Fibroblast of skin of abdomen (primary cell): ENCODE data around the gene FAM209B. TPM values are rescaled to one million over a fixed set of nuclear protein-coding genes. Genes with fewer than 3 reads are reported as not detected.
"Not testable (repeated sequence)": the region's sequence is repeated elsewhere in the genome, so short reads cannot be mapped to it uniquely, and the experiment has no call there.

ENCODE experiments used
- DNase-seq: peaks from one replicate; pipeline ENCODE4 v3.0.0-alpha.2; 2013
- polyA plus RNA-seq, 2 experiments: library from polyadenylated mRNA; unstranded; fragments of 120-200 nt; gene quantifications; one replicate each; pipeline ENCODE4 v1.2.1, GENCODE V29; 2013; ENCODE audit not compliant: insufficient read length in 2 of 2

FAM209B gene
- 0.35 TPM for polyA plus RNA-seq (2013, experiment 1 of 2; ENCODE audit: insufficient read length)
- 0.45 TPM for polyA plus RNA-seq (2013, experiment 2 of 2; ENCODE audit: insufficient read length)

GRCh38 chr20:56532946-56533345 is at the start of gene FAM209B:
Gene FAM209B, plus strand, starts transcription at chr20:56533246. Its CDS starts 96 bp downstream, at chr20:56533342.
- DNase-seq, result not testable (repeated sequence)

- DNase-seq, result no peak
Measured at GRCh38 chr20:56483970-56484369, 49.1 kb upstream of the FAM209B start.

- DNase-seq, result no peak
Measured at GRCh38 chr20:56487216-56487615, 45.8 kb upstream of the FAM209B start.

DNA sequence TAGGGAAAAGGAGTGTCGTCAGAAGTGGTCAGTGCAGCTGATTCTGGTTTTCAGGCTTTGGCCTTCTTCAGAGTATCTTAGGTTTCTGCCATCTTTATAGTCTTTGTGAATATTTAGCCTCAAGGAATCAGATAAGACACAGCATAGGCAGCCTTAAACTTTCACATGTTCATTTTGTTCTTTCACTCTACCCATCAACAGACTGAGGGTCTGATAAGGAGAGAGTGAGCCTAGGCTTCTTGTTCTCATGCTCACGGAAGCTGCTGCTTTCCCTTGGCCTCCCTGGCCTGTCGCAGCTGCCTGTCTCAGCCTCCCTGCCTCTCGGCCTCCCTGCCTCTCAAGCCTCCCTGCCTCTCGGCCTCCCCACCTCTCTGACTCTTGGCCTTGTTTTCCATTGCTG is 44.5 kb upstream of the FAM209B start:
- DNase-seq, result no peak

- no peak for DNase-seq
Measured at GRCh38 chr20:56501116-56501515, 31.9 kb upstream of the FAM209B start.

- DNase-seq, result no peak
Measured at GRCh38 chr20:56503916-56504315, 29.1 kb upstream of the FAM209B start.

DNA sequence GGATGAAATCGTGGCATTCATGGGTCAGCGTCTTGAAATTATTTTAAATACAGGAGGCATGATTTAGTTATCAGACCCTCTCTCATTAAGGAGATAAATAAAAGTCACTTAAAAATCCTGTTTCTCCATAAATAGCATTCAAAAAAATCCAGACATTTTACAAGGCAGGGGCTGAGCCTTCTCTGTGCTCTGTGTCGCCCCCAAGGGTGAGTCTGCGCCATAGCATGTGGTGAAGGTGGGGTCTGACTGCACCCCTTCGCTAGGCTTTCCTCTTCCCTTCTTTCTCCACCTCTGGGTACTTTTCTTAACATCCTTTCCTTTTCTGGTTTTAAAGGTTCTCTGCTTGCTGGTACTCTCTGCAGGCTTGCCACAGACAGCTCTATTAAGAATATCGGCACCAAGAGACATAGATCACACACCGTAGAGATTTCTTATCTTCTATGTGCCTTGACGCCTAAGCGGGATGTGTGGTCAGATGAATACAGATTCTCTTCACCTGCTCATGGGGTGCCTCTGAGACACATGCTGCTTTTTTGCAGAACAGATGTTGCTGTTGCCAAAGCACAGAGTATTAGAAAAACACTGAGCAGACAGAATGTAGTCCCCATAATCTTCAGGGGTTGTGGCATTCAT is 28.6 kb upstream of the FAM209B start:
- no peak for DNase-seq

DNA sequence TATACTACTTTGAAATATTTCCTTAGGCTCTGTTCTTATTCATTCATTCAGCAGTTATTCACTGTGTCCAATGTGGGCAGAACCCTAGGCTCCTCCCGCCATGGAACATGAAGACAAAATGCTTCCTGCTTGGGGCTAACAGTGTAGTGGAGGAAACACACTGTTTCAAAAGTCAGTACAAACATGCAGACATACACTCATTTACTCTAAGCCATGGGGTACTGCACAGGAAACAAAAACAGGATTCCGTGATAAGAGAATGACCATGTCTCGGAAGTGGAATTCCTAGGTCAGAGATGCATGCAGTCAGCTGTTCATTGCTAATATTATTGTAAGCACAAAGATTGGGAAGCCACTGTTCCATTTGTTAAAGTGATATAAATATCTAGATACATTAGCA is 26.9 kb upstream of the FAM209B start:
- no peak for DNase-seq

- no peak for DNase-seq
Measured at GRCh38 chr20:56511926-56512325, 21.1 kb upstream of the FAM209B start.

GRCh38 chr20:56513161-56514150 is 19.6 kb upstream of the FAM209B start:
- DNase-seq, result no peak

DNA sequence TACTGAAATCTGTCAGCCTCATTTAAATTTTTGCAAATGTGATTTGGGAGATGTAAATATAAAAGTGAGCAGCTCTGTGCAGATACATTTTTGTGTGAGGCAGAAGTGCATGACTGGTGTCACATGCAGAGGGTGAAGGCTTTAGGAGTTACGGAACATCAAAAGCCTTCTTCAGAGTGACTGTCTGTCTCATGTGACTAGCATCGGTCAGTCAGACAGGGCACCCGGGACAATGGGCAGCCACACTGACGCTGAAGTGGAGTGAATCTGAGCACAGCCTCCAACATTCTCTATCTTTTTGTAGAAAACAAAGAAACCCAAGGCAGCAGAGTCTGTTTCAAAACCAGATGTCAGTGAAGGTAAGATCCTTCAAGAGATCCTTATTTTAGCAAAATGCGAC is 16.4 kb upstream of the FAM209B start:
- DNase-seq, result no peak

- DNase-seq, result no peak
Measured at GRCh38 chr20:56517211-56517610, 15.8 kb upstream of the FAM209B start.

GRCh38 chr20:56517641-56518040 is 15.4 kb upstream of the FAM209B start:
- DNase-seq, result no peak

DNA sequence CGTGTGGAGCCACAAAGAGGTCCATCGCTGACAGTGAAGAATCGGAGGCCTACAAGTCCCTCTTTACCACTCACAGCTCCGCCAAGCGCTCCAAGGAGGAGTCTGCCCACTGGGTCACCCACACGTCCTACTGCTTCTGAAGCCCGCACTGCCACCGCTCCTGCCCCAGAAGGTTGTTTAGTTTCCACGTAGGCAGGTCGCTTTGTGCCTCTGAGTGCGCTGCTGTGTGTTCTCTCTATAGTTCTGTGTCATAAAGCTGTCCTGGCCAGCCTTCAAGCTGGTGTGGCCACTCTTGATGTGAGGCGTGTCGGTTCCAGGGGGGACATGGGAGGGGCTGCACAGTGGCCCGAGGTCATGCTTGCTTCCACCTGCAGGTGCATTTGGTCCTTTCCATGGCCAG is 14.9 kb upstream of the FAM209B start:
- no peak for DNase-seq

DNA sequence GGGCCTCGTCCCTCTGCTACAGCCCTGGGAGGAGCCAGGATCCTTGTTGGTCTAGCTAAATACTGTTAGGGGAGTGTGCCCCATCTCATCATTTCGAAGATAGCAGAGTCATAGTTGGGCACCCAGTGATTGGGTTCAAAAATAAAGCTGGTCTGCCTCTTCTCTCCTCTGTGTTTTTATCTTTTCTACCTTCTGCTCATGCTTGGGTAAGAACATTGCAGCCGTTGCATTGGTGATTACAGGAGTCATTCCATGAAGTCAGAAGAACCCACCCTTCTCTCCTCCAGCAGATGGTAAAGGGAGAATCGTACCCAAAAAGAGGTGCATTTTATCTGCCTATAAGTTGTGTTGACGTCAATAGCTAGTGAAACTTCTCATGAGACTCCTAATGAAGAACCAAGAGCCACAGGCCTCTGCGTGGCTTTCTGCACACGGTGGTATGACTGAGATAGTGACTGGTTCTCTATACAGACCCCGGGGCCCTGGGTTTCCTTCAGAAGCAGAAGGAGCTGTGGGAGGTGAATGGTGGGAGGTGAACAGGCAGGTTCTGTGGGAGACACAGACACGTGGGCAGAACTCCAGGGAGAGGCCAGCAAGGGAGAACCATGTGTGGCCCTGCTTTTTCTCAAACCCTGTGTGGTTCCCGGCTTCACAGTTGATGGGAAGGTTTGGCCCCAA is 14.2 kb upstream of the FAM209B start:
- no peak for DNase-seq

DNA sequence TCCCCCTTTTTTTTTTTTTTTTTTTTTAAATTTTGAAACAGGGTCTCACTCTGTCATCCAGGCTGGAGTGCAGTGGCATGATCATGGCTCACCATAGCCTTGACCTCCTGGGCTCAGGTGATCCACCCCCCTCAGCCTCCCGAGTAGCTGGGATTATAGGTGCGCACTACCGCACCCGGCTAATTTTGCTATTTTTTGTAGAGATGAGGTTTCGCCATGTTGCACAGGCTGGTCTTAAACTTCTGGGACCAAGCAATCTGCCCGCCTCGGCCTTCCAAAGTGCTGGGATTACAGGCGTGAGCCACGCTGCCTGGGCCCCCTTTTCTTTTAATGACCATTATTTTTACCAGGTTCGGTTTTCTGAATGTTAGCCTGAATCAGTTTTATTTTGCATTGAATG is 13.5 kb upstream of the FAM209B start:
- no peak for DNase-seq

DNA sequence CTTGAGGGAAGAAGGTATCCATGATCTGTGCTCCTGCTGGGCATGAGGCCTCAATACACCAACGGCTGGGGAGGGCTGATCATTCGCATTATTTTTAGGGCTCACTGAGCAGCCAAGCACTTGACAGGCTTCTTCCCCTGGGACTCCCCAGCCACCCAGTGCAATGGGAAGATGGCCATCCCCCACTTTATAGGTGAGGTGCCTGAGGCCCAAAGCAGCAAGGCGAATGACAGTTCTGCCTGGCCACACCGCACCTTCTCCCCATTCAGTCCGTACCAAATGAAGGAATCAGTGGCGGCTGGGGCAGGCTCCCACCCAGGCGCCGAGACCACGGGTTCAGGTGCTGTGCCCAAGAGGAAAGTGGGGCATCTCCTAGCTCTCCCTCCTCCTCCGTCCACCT is 12.9 kb upstream of the FAM209B start:
- DNase-seq, result no peak

DNA sequence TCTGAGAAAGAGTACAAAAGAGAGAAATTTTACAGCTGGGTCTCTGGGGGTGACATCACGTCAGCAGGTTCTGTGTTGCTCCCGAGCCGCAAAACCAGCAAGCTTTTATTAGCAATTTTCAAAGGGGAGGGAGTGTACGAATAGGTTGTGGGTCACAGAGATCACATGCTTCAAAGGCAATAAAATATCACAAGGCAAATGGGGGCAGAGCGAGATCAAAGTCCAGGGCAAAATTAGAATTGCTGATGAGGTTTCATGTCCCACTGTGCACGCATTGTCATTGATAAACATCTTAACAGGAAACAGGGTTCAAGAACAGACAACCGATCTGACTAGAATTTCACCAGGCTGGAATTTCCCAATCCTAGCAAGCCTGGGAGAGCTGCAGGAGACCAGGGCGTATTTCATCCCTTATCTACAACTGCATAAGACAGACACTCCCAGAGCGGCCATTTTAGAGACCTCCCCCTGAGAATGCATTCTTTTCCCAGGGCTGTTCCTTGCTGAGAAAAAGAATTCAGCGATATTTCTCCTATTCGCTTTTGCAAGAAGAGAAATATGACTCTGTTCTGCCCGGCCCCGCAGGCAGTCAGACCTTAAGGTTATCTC is 12.2 kb upstream of the FAM209B start:
- not testable (repeated sequence) for DNase-seq

GRCh38 chr20:56522311-56522710 is 10.7 kb upstream of the FAM209B start:
- DNase-seq, result no peak

DNA sequence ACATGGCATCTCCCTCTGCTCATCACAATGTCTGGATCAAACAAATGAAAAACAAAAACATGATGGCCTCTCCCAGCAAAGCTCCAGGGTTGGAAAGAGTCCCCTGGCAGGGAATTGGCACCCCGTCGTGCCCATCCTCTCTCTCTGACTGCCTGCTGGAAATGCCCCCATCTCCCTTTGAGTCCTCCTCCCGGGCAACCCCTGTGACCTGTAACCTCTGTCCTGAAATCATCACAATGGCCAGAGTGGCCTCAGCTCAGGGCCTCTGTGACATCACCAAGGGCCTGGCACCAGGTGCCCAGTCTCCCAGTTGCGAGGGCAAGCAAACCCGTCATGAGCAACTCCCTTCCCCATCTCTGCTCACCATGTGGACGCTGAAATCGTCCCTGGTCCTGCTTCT is 8.6 kb upstream of the FAM209B start, which contains the start of gene FAM209A:
TSS of gene FAM209A (plus strand) at position 301 of the 400 bp plus-strand sequence. CDS start at position 366, 65 bp downstream.
- DNase-seq, result not testable (repeated sequence)

DNA sequence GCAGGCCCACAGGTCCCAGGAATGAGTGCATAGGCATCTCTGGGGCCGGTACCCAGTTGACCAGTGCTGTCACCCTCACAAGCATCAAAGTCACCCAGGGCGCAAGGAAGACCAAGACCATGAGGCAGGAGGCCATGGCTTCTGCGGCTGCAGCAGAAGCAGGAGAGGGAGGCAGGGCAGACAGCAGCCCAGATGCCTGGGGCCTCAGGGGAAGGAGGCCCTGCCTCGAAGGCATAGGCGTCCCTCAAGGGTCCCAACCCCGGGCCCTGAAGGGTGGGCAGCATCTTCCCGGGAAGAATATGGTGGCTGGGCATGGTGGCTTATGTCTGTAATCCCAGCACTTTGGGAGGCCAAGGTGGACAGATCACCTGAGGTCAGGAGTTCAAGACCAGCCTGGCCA is 5.5 kb upstream of the FAM209B start:
- no peak for DNase-seq

- no peak for DNase-seq
Measured at GRCh38 chr20:56537997-56538396, 5.0 kb downstream of the FAM209B start.
